Thoracic aorta (tissue), 2 donors: Measurements from ENCODE around the gene FOXP1. TPM values are rescaled to one million over a fixed set of nuclear protein-coding genes. Genes with fewer than 3 reads are reported as not detected.

ENCODE experiments used
- ATAC-seq: fragments of 150-250 bp; one replicate; pipeline ENCODE4 v1.8.0; 2017; ENCODE audit warnings: low read depth; ENCODE audit not compliant: insufficient number of reproducible peaks, low FRiP score
- DNase-seq: peaks from one replicate; pipeline ENCODE4 v3.0.0-alpha.2; 2020; ENCODE audit warnings: low spot score
- H3K27ac ChIP-seq, 2 donors: fragments of 200-600 bp; sonication (generic); 1 replicate in 1 of 2; 2 replicates in 1 of 2; pipeline ENCODE4 v1.5.1; 2016; ENCODE audit warnings: mild to moderate bottlenecking in 2 of 2, moderate library complexity in 2 of 2
- H3K27me3 ChIP-seq: fragments of 200-600 bp; sonication (generic); replicated peaks from 2 replicates; pipeline ENCODE4 v1.6.0; 2016; ENCODE audit warnings: mild to moderate bottlenecking; ENCODE audit not compliant: insufficient read depth
- H3K36me3 ChIP-seq: fragments of 200-600 bp; sonication (generic); one replicate; pipeline ENCODE4 v1.5.1; 2016
- H3K4me1 ChIP-seq, 2 donors: fragments of 200-600 bp; sonication (generic); 1 replicate in 1 of 2; 2 replicates in 1 of 2; pipeline versions ENCODE4 v1.5.1 to v1.6.0; 2016; ENCODE audit warnings: low read depth in 2 of 2, mild to moderate bottlenecking in 1 of 2; ENCODE audit not compliant: control insufficient read depth in 1 of 2
- H3K4me3 ChIP-seq: fragments of 200-600 bp; sonication (generic); 2 replicates; pipeline ENCODE4 v1.5.1; 2016; ENCODE audit warnings: mild to moderate bottlenecking
- H3K9me3 ChIP-seq: fragments of 200-600 bp; sonication (generic); 2 replicates; pipeline ENCODE4 v1.5.1; 2016
- CTCF ChIP-seq: fragments of 200-600 bp; sonication (generic); IDR thresholded peaks from one replicate; pipeline ENCODE4 v1.5.1; 2019; ENCODE audit warnings: antibody characterized with exemption
- total RNA-seq, 2 donors: library from RNA; depleted of rRNA; stranded (reverse); fragments of >200 nt; gene quantifications; one replicate each; pipeline versions ENCODE4 v1.1.0 to v1.2.3, GENCODE V29; 2016

FOXP1 gene
- total RNA-seq, 2 donors from 2014 or later = 176 to 255 TPM

GRCh38 chr3:71304684-71305083 lies 278.8 kb downstream of the FOXP1 start:
- no peaks in the 10 kb centered on the region for H3K36me3 ChIP-seq
- peak overlapping the region; percentile 67 for H3K4me3 ChIP-seq
- H3K27ac ChIP-seq = peak overlapping the region; percentile 70 to 83
- TF ChIP-seq CTCF = peak; percentile 57
- no peak for ATAC-seq
- no peaks in the 10 kb centered on the region for H3K9me3 ChIP-seq
- no peaks in the 10 kb centered on the region for H3K27me3 ChIP-seq
- H3K4me1 ChIP-seq = peaks cover 29 to 63% of the 10 kb centered on the region in 2 donors
- no peak for DNase-seq

GRCh38 chr3:71304247-71304646 lies 279.3 kb downstream of the FOXP1 start:
- TF ChIP-seq CTCF = no peak
- DNase-seq = no peak
- H3K9me3 ChIP-seq = no peaks in the 10 kb centered on the region
- no peak for ATAC-seq
- peak overlapping the region; percentile 67 for H3K4me3 ChIP-seq
- no peaks in the 10 kb centered on the region for H3K36me3 ChIP-seq
- H3K27me3 ChIP-seq = no peaks in the 10 kb centered on the region
- H3K4me1 ChIP-seq = peaks cover 30 to 64% of the 10 kb centered on the region in 2 donors
- H3K27ac ChIP-seq = peak overlapping the region; percentile 70 to 83

GRCh38 chr3:71303627-71304200 lies 279.8 kb downstream of the FOXP1 start:
- Histone ChIP-seq H3K27me3 (no peaks in the 10 kb centered on the region), H3K27ac (peak overlapping the region; percentile 70 to 83), H3K4me1 (peaks cover 30 to 64% of the 10 kb centered on the region in 2 donors), H3K36me3 (no peaks in the 10 kb centered on the region), H3K9me3 (no peaks in the 10 kb centered on the region), H3K4me3 (peak overlapping the region; percentile 67)
- ATAC-seq (no peak), DNase-seq (no peak)
- no peak for TF ChIP-seq CTCF

GRCh38 chr3:71302604-71303003 lies 280.9 kb downstream of the FOXP1 start:
- Histone ChIP-seq H3K27ac (peak overlapping the region; percentile 70 to 83), H3K27me3 (no peaks in the 10 kb centered on the region), H3K4me3 (no peak overlapping the region), H3K36me3 (no peaks in the 10 kb centered on the region), H3K4me1 (peaks cover 30 to 64% of the 10 kb centered on the region in 2 donors), H3K9me3 (no peaks in the 10 kb centered on the region)
- ATAC-seq = no peak
- no peak for TF ChIP-seq CTCF
- no peak for DNase-seq

- no peaks in the 10 kb centered on the region for H3K27me3 ChIP-seq
- DNase-seq = no peak
- no peak for ATAC-seq
- no peak overlapping the region for H3K27ac ChIP-seq
- no peak for TF ChIP-seq CTCF
- peaks cover 28 to 60% of the 10 kb centered on the region in 2 donors for H3K4me1 ChIP-seq
- H3K36me3 ChIP-seq = no peaks in the 10 kb centered on the region
- H3K9me3 ChIP-seq = no peaks in the 10 kb centered on the region
- peak overlapping the region; percentile 40 for H3K4me3 ChIP-seq
Observed at GRCh38 chr3:71300951-71301393, 282.6 kb downstream of the FOXP1 start.
